GM12875 (cell line): ENCODE data around the gene SHB.
"Not testable (repeated sequence)": the region's sequence is repeated elsewhere in the genome, so short reads cannot be mapped to it uniquely, and the experiment has no call there.

Experiments used
- H3K4me3 ChIP-seq: one replicate; pipeline ENCODE4 v1.5.1; 2011; ENCODE audit warnings: low read depth, low read length, control low read depth
- CTCF ChIP-seq: IDR thresholded peaks from 2 replicates; pipeline ENCODE4 v1.5.1; 2011; ENCODE audit warnings: low read depth, mild to moderate bottlenecking, control low read depth, inconsistent platforms, low read length, moderate library complexity, borderline replicate concordance; ENCODE audit not compliant: insufficient read depth

The SHB gene

GRCh38 chr9:37902131-37902530 is 166.9 kb downstream of the SHB start:
- no peak overlapping the region for H3K4me3 ChIP-seq

GRCh38 chr9:37899041-37899440 is 170.0 kb downstream of the SHB start:
- no peak overlapping the region for H3K4me3 ChIP-seq
- no peak for TF ChIP-seq CTCF

More at GRCh38 chr9:37902131-37902530, 166.9 kb downstream of the SHB start:
- TF ChIP-seq CTCF = no peak

GRCh38 chr9:37897665-37898064 is 171.4 kb downstream of the SHB start:
- H3K4me3 ChIP-seq = no peak overlapping the region
- no peak for TF ChIP-seq CTCF

- H3K4me3 ChIP-seq = no peak overlapping the region
- TF ChIP-seq CTCF = no peak
Observed at GRCh38 chr9:37892063-37892462, 177.0 kb downstream of the SHB start.

- H3K4me3 ChIP-seq = not testable (repeated sequence)
Observed at GRCh38 chr9:37891042-37891441, 178.0 kb downstream of the SHB start.

GRCh38 chr9:37889536-37889935 is 179.5 kb downstream of the SHB start:
- no peak for TF ChIP-seq CTCF
- H3K4me3 ChIP-seq = no peak overlapping the region

- H3K4me3 ChIP-seq = not testable (repeated sequence)
Observed at GRCh38 chr9:37887977-37888583, 180.9 kb downstream of the SHB start.

GRCh38 chr9:37880916-37881479 is 188.0 kb downstream of the SHB start:
- TF ChIP-seq CTCF = no peak
- H3K4me3 ChIP-seq = no peak overlapping the region
